SJSA1 (cell line): Measurements from ENCODE around the gene TMEM272. TPM values are rescaled to one million over a fixed set of nuclear protein-coding genes. Genes with fewer than 3 reads are reported as not detected.

Experiments
- DNase-seq, 2 experiments: peaks; one replicate each; pipeline ENCODE4 v3.0.0-alpha.2; 2015 to 2020; ENCODE audit warnings: low spot score in 2 of 2, low read depth in 1 of 2
- H3K27ac ChIP-seq: fragments of 250-450 bp; sonication (Bioruptor Pico); 2 replicates; pipeline ENCODE4 v1.5.1; 2020; ENCODE audit warnings: mild to moderate bottlenecking, moderate library complexity
- H3K27me3 ChIP-seq: fragments of 250-450 bp; sonication (Bioruptor Pico); replicated peaks from 2 replicates; pipeline ENCODE4 v1.5.1; 2020; ENCODE audit warnings: mild to moderate bottlenecking, moderate library complexity
- H3K36me3 ChIP-seq: fragments of 250-450 bp; sonication (Bioruptor Pico); 2 replicates; pipeline ENCODE4 v1.5.1; 2020; ENCODE audit warnings: mild to moderate bottlenecking
- H3K4me1 ChIP-seq: fragments of 250-450 bp; sonication (Bioruptor Pico); replicated peaks from 2 replicates; pipeline ENCODE4 v1.6.1; 2021; ENCODE audit warnings: mild to moderate bottlenecking
- H3K4me3 ChIP-seq: fragments of 250-450 bp; sonication (Bioruptor Pico); 2 replicates; pipeline ENCODE4 v1.5.1; 2020; ENCODE audit warnings: mild to moderate bottlenecking
- H3K9me3 ChIP-seq: fragments of 250-450 bp; sonication (Bioruptor Pico); replicated peaks from 2 replicates; pipeline ENCODE4 v1.5.1; 2020; ENCODE audit warnings: mild to moderate bottlenecking
- total RNA-seq: library from RNA; depleted of rRNA; stranded (reverse); fragments of >200 nt; shearing (Covaris generic); gene quantifications from 2 replicates; pipeline ENCODE4 v1.2.3, GENCODE V29; 2014; rRNA removed

The TMEM272 gene
- total RNA-seq, 1 experiment from 2014 or later: 0.68 TPM

DNA sequence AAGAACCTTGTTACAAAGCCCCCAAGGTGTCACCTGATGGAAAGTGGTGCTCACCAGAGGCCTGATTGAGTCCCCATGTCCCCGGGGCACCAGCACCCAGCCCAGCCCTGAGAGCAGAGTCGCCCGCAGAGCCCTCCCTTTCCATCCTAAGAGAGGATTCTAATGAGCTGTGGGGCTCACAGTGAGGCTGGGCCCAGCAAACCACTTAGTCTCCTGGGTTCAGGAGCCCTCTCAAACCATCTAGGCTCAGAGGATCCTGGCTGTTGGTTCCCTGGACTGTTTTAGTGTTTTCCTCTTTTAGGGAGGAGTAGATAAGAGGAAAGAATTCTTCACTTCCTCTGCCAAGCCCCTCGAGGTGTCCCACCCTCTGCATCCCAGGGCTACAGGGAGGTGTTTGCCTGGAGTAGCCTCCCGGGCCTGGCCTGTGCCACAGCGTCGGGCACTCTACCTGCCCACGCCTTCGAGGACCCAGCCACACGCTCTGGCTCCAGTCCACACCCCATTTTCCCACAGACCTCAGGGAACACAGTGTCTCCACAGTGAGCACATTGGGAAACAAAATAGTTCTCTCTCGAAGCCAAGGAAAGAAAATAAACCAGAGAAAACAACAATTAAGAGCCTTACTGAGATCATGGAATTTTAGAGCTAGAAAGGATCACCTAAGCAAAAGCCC, 75.4 kb downstream of the TMEM272 start:
- Histone ChIP-seq H3K4me3 (no peak overlapping the region), H3K27ac (no peak overlapping the region), H3K9me3 (no peaks in the 10 kb centered on the region), H3K27me3 (no peaks in the 10 kb centered on the region), H3K36me3 (peaks cover 28% of the 10 kb centered on the region), H3K4me1 (peaks cover 11% of the 10 kb centered on the region)
- no peak for DNase-seq

DNA sequence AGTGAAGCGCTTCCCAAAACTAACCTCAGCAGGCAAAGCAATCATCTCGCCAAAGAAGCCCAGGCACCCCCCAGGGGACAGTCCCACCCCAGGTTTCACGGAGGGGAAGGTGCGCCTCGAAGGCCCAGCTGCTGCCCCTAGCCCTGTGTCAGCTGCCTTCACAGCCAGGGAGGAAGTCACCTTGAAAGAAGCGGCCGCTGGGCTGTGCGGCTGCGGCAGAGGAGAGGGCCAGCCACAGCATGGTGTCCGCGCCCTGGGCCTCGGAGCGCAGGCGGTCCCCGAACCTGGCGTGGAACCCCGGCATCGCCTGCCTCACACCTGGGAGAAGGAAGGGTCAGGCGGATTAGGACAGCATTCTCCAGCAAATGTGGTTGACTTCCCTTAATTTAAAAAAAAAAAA, 76.0 kb downstream of the TMEM272 start:
- Histone ChIP-seq H3K9me3 (no peaks in the 10 kb centered on the region), H3K27ac (no peak overlapping the region), H3K4me1 (peaks cover 17% of the 10 kb centered on the region), H3K36me3 (peaks cover 28% of the 10 kb centered on the region), H3K27me3 (no peaks in the 10 kb centered on the region), H3K4me3 (no peak overlapping the region)
- no peak for DNase-seq

DNA sequence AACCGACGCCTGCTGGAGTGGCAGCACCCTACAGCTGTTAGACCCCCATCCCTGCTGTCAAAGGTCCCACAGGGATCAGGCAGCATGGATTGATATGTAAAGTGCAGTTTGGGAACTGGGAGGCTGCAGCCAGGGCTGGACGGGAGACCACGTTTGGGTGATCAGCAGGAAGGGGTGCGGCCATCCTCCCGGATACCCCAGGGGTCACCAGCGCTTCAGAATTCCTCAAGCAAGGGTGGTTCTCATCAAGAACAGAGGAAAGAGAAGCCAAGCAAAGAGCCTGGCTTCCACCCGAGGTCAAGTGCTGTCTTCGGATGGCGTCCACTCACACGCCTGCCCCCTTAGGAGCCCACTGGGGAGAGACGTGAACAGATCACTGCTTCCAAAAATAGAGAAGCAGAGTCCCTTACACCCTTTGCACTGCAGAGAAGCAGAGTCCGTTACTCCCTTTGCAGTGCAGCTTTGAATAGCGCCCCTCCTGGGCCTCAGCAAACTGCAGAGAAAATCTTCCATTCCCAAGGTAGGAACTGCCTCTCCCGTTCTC, 76.5 kb downstream of the TMEM272 start:
- no peak for DNase-seq
- Histone ChIP-seq H3K4me3 (no peak overlapping the region), H3K36me3 (peaks cover 28% of the 10 kb centered on the region), H3K4me1 (peaks cover 20% of the 10 kb centered on the region), H3K27me3 (no peaks in the 10 kb centered on the region), H3K27ac (no peak overlapping the region), H3K9me3 (no peaks in the 10 kb centered on the region)

DNA sequence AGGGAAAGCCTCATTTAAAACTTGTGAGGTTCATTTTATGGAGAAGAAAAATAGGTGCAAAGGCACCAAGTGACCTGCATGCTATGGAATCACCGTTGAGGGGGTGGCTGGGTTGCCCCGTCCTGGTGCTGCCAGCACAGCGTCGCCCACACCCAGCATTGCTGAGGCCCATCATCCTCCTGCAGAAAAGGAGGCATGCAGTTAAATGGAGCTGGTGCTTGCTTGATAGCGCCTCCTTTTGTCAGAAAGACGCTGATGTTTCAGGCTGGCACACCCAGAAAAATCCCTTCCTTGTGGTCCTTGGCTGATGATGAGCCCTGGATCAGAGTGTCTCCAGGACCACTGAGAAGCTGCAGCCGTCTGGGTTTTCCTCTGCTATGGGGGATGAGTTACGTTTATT, 77.9 kb downstream of the TMEM272 start:
- H3K4me3 ChIP-seq: no peak overlapping the region
- peaks cover 35% of the 10 kb centered on the region for H3K36me3 ChIP-seq
- H3K4me1 ChIP-seq: peaks cover 24% of the 10 kb centered on the region
- DNase-seq: no peak
- no peak overlapping the region for H3K27ac ChIP-seq
- H3K9me3 ChIP-seq: no peaks in the 10 kb centered on the region
- H3K27me3 ChIP-seq: no peaks in the 10 kb centered on the region

DNA sequence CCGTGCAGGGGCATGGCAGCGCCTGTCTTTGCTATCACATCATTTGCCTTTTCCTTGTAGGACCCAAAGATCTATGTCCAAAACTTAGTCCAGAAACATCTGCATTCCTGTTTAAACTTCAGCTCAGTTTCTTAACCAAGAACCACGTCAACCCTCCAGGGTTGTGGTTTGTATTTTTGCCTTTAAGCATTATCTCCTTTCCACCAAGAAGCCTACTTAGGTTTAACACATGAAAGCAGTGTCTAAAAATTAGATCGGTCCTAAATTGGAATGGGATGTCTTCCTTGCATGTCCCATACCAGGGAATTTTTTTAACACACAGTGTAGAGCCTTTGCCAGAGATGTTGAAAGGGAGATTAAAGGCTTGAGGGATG, 79.8 kb downstream of the TMEM272 start:
- Histone ChIP-seq H3K4me3 (no peak overlapping the region), H3K4me1 (peaks cover 33% of the 10 kb centered on the region), H3K27ac (peak overlapping the region; percentile 34), H3K9me3 (no peaks in the 10 kb centered on the region), H3K27me3 (no peaks in the 10 kb centered on the region), H3K36me3 (peaks cover 45% of the 10 kb centered on the region)
- no peak for DNase-seq

DNA sequence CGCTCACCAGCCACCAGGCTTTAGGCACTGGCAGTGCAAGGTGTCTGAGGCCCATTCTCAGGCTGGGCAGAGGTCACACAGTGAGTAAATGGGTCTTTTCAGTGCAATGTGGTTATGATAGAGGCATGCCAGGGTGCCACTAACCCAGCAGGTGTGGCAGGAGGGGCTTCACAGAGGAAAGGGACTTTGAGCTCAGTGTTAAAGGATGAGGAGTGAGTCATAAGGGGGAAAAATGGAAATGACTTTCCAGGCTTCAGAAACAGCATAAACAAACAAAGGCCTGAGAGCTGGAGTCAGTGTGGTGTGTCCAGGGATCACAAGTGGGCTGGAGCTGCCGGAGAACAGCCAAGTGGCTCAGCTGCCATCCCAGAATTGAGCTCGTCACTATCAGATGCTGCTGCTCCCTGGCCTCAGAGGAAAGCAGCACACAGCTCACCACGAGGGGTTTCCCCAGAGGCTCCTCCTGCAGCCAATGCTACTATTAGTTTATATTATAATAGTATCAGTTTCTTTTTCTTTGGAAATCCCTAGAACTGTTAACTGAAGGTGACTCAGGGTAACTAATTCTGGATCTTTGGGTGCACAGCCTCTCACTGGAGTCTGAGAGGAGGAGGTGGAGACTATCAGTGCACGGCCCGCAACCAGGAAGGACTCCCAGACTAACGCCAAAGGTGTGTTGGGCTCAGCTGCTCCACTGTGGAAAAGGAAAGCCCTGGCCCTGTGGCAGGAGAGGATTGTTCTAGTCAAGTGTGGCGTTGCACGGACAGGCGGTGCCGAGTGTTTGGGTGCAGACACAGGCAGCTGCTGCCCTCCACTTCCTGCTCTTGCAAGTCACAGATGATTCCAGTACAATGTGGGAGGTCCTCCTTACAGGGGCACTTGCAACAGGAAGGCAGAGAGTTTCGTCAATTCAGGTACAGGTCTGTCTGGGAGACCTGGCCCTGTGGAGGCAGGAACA, 80.5 kb downstream of the TMEM272 start:
- H3K36me3 ChIP-seq: peaks cover 51% of the 10 kb centered on the region
- H3K4me3 ChIP-seq: peak overlapping the region; percentile 4; the same call in 1 of the 2 replicates

DNA sequence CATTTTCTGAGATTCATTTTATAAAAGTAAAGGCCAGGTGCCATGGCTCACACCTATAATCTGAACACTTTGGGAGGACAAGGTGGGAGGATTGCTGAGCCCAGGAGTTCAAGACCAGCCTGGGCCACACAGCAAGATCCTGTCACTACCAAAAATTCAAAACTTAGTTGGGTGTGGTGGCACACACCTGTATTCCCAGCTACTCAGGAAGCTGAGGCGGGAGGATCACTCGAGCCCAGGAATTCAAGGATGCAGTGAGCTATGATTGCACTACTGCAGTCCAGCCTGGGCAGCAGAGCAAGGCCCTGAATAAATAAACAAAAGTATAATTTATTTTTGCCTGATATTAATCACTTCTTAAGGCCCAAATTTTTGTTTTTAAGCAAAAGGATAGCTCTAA, 81.5 kb downstream of the TMEM272 start:
- Histone ChIP-seq H3K27me3 (no peaks in the 10 kb centered on the region), H3K9me3 (no peaks in the 10 kb centered on the region), H3K4me1 (peaks cover 49% of the 10 kb centered on the region), H3K36me3 (peaks cover 59% of the 10 kb centered on the region), H3K4me3 (no peak overlapping the region), H3K27ac (no peak overlapping the region)
- DNase-seq: no peak

More for the DNA sequence above, 80.5 kb downstream of the TMEM272 start:
- Histone ChIP-seq H3K27ac (peak overlapping the region; percentile 34), H3K4me1 (peaks cover 40% of the 10 kb centered on the region), H3K27me3 (no peaks in the 10 kb centered on the region), H3K9me3 (no peaks in the 10 kb centered on the region)
- peak; percentile 68 to 81 for DNase-seq

Other genes with a start within 250 kb of the TMEM272 start
- gene DHRS12, start 41.0 kb downstream of the TMEM272 start, total RNA-seq: 1.3 and 5.9 TPM in 2 replicates
- gene CCDC70, start 16.8 kb upstream of the TMEM272 start, total RNA-seq: 0.34 and 0.58 TPM in 2 replicates
- gene ATP7B, start 166.3 kb upstream of the TMEM272 start, total RNA-seq: 2.2 and 3.5 TPM in 2 replicates
- gene ALG11, start 167.2 kb upstream of the TMEM272 start, total RNA-seq: 21.9 and 25.3 TPM in 2 replicates
- gene UTP14C, start 179.5 kb upstream of the TMEM272 start, total RNA-seq: 12.1 and 16.7 TPM in 2 replicates